ENCODE measurements around the gene FDXR. TPM values are rescaled to one million over a fixed set of nuclear protein-coding genes. Genes with fewer than 3 reads are reported as not detected.
A peak's percentile ranks its signal among the peaks of the same experiment; 100 is the strongest.

The FDXR gene
- total and polyA plus RNA-seq, 9 of the 15 experiments (the other 6 are each of a cell fraction or from before 2014, with no cell fraction given) = 0.89 to 70.7 (median 30.9) TPM

DNA sequence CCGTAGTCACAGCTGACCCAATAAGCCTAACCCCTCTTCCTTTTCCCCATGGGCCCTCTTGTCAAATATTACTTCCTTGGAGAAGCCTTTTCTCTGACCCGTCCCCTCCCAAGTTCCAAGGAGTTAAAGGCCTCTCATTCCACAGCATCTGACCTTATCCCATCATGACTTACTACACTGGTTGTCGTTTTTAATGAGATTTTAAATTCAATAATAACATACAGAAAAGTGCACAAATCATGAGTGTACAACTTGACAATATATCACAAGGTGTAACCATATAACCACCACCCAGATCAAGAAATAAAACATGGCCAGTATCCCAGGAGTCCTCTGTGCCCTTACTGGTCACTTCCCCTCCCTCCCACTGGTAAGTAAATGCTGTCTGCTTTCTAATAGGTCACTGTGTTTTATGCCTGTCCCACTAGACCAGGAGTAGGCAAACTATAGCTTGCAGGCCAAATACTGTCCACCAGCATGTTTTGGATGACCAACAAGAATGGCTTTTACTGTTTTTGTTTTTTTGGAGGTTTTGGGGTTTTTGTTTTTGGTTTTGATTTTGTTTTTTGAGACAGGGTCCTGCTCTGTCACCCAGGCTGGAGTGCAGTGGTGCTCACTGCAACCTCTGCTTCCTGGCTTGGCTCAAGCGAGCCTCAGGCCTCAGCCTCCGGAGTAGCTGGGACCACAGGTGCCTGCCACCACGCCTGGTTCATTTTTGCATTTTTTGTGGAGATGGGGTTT is 1.2 kb upstream of the FDXR start (continued):
- TF ChIP-seq YY1 (IDR thresholded peaks at IDR 0.05; ENCODE audit: borderline replicate concordance in 1 of 3, control insufficient read depth in 1 of 3, extremely low read depth in 1 of 3, insufficient read depth in 3 of 3, insufficient read length in 1 of 3, insufficient replicate concordance in 2 of 3, low read depth in 1 of 3, low read length in 2 of 3) (peak in 1 of 3 experiments; percentile 76), ARNT (IDR thresholded peaks at IDR 0.05) (peak in 1 of 2 experiments; percentile 55; a peak in 2 of 4 replicates), EHMT2 (IDR thresholded peaks at IDR 0.05) (0 out of 2 replicates have a peak, but pooled peaks have one; percentile 28), GABPB1 (CRISPR knock-in tag; IDR thresholded peaks at IDR 0.05) (no peak), PHF21A (IDR thresholded peaks at IDR 0.05; ENCODE audit: borderline replicate concordance, low read depth) (peak; percentile 55; the same call in 1 of the 2 replicates), NCOR1 (IDR thresholded peaks at IDR 0.05) (no peak), HLTF (IDR thresholded peaks at IDR 0.05) (peak; percentile 59; the same call in 1 of the 2 replicates), FOXK1 (CRISPR knock-in tag; IDR thresholded peaks at IDR 0.05; ENCODE audit: borderline replicate concordance) (no peak), NFYB (IDR thresholded peaks at IDR 0.05; ENCODE audit: extremely low read depth, insufficient read length) (peak; percentile 70), PHB (CRISPR knock-in tag; IDR thresholded peaks at IDR 0.05) (0 out of 2 replicates have a peak, but pooled peaks have one; percentile 69), SMARCA5 (IDR thresholded peaks at IDR 0.05) (peak; percentile 15; the same call in 1 of the 2 replicates), LEF1 (IDR thresholded peaks at IDR 0.05) (0 out of 2 replicates have a peak, but pooled peaks have one; percentile 27)
- TF ChIP-seq, protein P1, sequence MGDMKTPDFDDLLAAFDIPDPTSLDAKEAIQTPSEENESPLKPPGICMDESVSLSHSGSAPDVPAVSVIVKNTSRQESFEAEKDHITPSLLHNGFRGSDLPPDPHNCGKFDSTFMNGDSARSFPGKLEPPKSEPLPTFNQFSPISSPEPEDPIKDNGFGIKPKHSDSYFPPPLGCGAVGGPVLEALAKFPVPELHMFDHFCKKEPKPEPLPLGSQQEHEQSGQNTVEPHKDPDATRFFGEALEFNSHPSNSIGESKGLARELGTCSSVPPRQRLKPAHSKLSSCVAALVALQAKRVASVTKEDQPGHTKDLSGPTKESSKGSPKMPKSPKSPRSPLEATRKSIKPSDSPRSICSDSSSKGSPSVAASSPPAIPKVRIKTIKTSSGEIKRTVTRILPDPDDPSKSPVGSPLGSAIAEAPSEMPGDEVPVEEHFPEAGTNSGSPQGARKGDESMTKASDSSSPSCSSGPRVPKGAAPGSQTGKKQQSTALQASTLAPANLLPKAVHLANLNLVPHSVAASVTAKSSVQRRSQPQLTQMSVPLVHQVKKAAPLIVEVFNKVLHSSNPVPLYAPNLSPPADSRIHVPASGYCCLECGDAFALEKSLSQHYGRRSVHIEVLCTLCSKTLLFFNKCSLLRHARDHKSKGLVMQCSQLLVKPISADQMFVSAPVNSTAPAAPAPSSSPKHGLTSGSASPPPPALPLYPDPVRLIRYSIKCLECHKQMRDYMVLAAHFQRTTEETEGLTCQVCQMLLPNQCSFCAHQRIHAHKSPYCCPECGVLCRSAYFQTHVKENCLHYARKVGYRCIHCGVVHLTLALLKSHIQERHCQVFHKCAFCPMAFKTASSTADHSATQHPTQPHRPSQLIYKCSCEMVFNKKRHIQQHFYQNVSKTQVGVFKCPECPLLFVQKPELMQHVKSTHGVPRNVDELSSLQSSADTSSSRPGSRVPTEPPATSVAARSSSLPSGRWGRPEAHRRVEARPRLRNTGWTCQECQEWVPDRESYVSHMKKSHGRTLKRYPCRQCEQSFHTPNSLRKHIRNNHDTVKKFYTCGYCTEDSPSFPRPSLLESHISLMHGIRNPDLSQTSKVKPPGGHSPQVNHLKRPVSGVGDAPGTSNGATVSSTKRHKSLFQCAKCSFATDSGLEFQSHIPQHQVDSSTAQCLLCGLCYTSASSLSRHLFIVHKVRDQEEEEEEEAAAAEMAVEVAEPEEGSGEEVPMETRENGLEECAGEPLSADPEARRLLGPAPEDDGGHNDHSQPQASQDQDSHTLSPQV (IDR thresholded peaks at IDR 0.05) = peak; percentile 77
